ENCODE results near the gene CLK4.

DNA sequence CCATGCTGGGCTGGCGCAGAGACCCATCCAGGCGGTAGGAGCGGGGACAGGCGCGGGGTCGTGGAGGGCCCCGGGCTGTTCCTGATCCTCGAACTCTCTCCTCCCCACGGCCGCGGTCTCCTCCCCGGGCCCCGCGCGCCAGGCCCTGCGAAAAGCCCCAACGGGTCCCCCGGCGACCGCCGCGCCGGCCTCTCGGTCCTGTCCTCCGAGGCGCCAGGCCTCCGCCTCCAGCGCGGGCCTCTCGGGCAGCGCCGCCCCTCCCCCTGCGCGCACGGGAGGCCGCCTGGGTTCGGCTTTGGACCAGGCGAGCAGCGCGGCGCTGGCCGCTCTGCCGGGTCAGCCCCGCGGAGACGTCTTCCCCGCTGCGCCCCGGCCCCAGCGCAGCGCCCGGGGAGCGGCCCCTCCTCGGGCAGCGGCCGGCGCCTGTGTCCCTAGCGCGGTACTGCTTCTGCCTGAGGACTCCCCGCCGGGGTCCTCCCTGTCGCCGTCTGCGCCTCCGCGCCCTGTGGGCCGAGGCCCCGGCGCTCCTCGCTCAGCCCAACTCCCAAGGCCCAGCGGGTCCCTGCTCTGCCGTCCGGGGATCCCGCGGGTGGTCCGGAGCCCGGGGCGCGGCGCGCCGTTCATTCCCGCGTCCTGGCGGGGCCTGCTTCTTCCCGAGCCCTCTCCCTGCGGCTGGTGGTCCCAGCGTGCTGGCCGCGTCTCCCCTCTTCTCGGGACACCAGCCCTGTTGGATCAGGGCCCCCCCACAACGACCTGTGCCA, 50.1 kb downstream of the CLK4 start:
- TF ChIP-seq, protein P1, sequence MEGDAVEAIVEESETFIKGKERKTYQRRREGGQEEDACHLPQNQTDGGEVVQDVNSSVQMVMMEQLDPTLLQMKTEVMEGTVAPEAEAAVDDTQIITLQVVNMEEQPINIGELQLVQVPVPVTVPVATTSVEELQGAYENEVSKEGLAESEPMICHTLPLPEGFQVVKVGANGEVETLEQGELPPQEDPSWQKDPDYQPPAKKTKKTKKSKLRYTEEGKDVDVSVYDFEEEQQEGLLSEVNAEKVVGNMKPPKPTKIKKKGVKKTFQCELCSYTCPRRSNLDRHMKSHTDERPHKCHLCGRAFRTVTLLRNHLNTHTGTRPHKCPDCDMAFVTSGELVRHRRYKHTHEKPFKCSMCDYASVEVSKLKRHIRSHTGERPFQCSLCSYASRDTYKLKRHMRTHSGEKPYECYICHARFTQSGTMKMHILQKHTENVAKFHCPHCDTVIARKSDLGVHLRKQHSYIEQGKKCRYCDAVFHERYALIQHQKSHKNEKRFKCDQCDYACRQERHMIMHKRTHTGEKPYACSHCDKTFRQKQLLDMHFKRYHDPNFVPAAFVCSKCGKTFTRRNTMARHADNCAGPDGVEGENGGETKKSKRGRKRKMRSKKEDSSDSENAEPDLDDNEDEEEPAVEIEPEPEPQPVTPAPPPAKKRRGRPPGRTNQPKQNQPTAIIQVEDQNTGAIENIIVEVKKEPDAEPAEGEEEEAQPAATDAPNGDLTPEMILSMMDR (IDR thresholded peaks at IDR 0.05) = no peak
- no peak for TF ChIP-seq EP300 (IDR thresholded peaks at IDR 0.05)

Measured in tibial nerve (tissue), 4 donors.